ENCODE measurements around the gene MAP4K5. TPM values are rescaled to one million over a fixed set of nuclear protein-coding genes. Genes with fewer than 3 reads are reported as not detected.

Gene MAP4K5
- total and polyA plus RNA-seq, 10 donors, result 9.1 to 172 (median 55.4) TPM

- Histone ChIP-seq H3K4me1 (no peaks in the 10 kb centered on the region), H3K27me3 (replicated peaks in 1 of 7) (no peaks in the 10 kb centered on the region), H3K4me3 (no peak overlapping the region), H3K9me3 (no peaks in the 10 kb centered on the region), H3K27ac (no peak overlapping the region), H3K36me3 (peaks cover 0 to 43% (median 4%) of the 10 kb centered on the region in 6 donors)
- TF ChIP-seq POLR2AphosphoS5 (IDR thresholded peaks at IDR 0.05) (no peak), POLR2A (IDR thresholded peaks at IDR 0.05) (no peak)
- TF ChIP-seq, protein P1, sequence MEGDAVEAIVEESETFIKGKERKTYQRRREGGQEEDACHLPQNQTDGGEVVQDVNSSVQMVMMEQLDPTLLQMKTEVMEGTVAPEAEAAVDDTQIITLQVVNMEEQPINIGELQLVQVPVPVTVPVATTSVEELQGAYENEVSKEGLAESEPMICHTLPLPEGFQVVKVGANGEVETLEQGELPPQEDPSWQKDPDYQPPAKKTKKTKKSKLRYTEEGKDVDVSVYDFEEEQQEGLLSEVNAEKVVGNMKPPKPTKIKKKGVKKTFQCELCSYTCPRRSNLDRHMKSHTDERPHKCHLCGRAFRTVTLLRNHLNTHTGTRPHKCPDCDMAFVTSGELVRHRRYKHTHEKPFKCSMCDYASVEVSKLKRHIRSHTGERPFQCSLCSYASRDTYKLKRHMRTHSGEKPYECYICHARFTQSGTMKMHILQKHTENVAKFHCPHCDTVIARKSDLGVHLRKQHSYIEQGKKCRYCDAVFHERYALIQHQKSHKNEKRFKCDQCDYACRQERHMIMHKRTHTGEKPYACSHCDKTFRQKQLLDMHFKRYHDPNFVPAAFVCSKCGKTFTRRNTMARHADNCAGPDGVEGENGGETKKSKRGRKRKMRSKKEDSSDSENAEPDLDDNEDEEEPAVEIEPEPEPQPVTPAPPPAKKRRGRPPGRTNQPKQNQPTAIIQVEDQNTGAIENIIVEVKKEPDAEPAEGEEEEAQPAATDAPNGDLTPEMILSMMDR (IDR thresholded peaks at IDR 0.05 in 8 of 11, conservative IDR thresholded peaks at IDR 0.05 in 3 of 11), result no peak
- WGBS, 5 donors, result 96 to 99% (median 97%) methylated on average over 2 of the region's 2 CpGs
- intact Hi-C loops (cut with DNase I; ENCODE audit: low total_unique reads), result no loop called here
- DNase-seq, result no peak
Observed at GRCh38 chr14:50501642-50502041, 30.7 kb downstream of the MAP4K5 start.

GRCh38 chr14:50497351-50497750 lies 35.0 kb downstream of the MAP4K5 start:
- no peak overlapping the region for H3K27ac ChIP-seq
- no peak overlapping the region for H3K4me3 ChIP-seq
- WGBS, 5 donors, result 86 to 95% (median 91%) methylated on average over 2 of the region's 2 CpGs
- H3K27me3 ChIP-seq (replicated peaks in 1 of 7), result no peaks in the 10 kb centered on the region
- intact Hi-C loops (cut with DNase I; ENCODE audit: low total_unique reads), result no loop called here
- H3K36me3 ChIP-seq, result peaks cover 0 to 29% (median 0%) of the 10 kb centered on the region in 6 donors
- no peak for DNase-seq
- TF ChIP-seq POLR2AphosphoS5 (IDR thresholded peaks at IDR 0.05), result no peak
- TF ChIP-seq, protein P1 (IDR thresholded peaks at IDR 0.05 in 8 of 11, conservative IDR thresholded peaks at IDR 0.05 in 3 of 11), result no peak
- no peak for TF ChIP-seq POLR2A (IDR thresholded peaks at IDR 0.05)
- H3K9me3 ChIP-seq, result no peaks in the 10 kb centered on the region
- no peaks in the 10 kb centered on the region for H3K4me1 ChIP-seq

DNA sequence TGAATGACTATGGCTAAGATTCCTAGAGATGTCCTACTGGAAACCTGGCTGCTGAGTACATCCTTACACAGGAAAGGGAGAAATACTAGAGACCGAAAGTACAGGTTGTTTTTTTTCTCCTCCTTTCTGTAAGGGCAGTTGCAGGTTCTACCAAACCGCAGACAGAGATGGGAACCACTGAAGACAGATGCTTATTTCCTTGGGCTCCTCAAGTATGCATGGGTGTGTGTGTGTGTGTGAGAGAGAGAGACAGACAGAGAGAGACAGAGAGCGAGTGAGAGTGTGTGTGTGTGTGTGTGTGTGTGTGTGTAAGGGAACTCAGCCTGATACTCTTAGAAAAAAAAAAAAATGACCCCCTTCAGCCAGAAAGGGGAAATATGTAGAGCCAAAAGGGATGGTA lies 42.5 kb downstream of the MAP4K5 start:
- Histone ChIP-seq H3K4me1 (no peaks in the 10 kb centered on the region), H3K36me3 (peaks cover 0 to 27% (median 2%) of the 10 kb centered on the region in 6 donors), H3K27me3 (replicated peaks in 1 of 7) (no peaks in the 10 kb centered on the region), H3K9me3 (no peaks in the 10 kb centered on the region), H3K27ac (no peak overlapping the region), H3K4me3 (no peak overlapping the region)
- TF ChIP-seq, protein P1 (IDR thresholded peaks at IDR 0.05 in 8 of 11, conservative IDR thresholded peaks at IDR 0.05 in 3 of 11), result no peak
- TF ChIP-seq POLR2AphosphoS5 (IDR thresholded peaks at IDR 0.05) (no peak), POLR2A (IDR thresholded peaks at IDR 0.05) (no peak)
- WGBS, 5 donors, result 87 to 89% (median 89%) methylated on average over 3 of the region's 3 CpGs
- no peak for DNase-seq
- intact Hi-C loops (cut with DNase I; ENCODE audit: low total_unique reads), result no loop called here

GRCh38 chr14:50488521-50488920 lies 43.8 kb downstream of the MAP4K5 start:
- intact Hi-C loops (cut with DNase I; ENCODE audit: low total_unique reads), result no loop called here
- Histone ChIP-seq H3K9me3 (no peaks in the 10 kb centered on the region), H3K4me3 (no peak overlapping the region), H3K4me1 (no peaks in the 10 kb centered on the region), H3K27me3 (replicated peaks in 1 of 7) (no peaks in the 10 kb centered on the region), H3K27ac (no peak overlapping the region), H3K36me3 (peaks cover 0 to 37% (median 2%) of the 10 kb centered on the region in 6 donors)
- TF ChIP-seq POLR2A (IDR thresholded peaks at IDR 0.05) (no peak), POLR2AphosphoS5 (IDR thresholded peaks at IDR 0.05) (no peak)
- TF ChIP-seq, protein P1 (IDR thresholded peaks at IDR 0.05 in 8 of 11, conservative IDR thresholded peaks at IDR 0.05 in 3 of 11), result no peak
- no peak for DNase-seq
- WGBS, 5 donors, result 95 to 100% (median 98%) methylated on average over 1 of the region's 1 CpG

All from spleen (tissue), 11 donors.